GM12892 (cell line): ENCODE data around the gene SNX27.

Source experiments
- POLR2A ChIP-seq: IDR thresholded peaks from 2 replicates; pipeline ENCODE4 v1.6.1; 2011; ENCODE audit warnings: low read depth, low read length, control low read depth
- POLR2AphosphoS5 ChIP-seq: IDR thresholded peaks from 2 replicates; pipeline ENCODE4 v1.6.1; 2011; ENCODE audit warnings: low read depth, low read length, control low read depth

- no peak for TF ChIP-seq POLR2A
- no peak for TF ChIP-seq POLR2AphosphoS5
These were observed 56.2 kb downstream of the SNX27 start for GRCh38 chr1:151668090-151668489.
